GM12878 (cell line): ENCODE measurements around the gene SH3BP5. TPM values are rescaled to one million over a fixed set of nuclear protein-coding genes. Genes with fewer than 3 reads are reported as not detected.

Source experiments
- BCL11A ChIP-seq: IDR thresholded peaks from 2 replicates; pipeline ENCODE4 v1.6.1; 2011; ENCODE audit warnings: low read depth, low read length
- DPF2 ChIP-seq: fragments of 450-650 bp; IDR thresholded peaks from 2 replicates; pipeline ENCODE4 v1.6.1; 2017; ENCODE audit warnings: mild to moderate bottlenecking
- EGR1 ChIP-seq, 2 experiments: IDR thresholded peaks; 1 replicate in 1 of 2; 2 replicates in 1 of 2; pipeline ENCODE4 v1.6.1; 2011 to 2012; ENCODE audit warnings: low read depth in 2 of 2, low read length in 2 of 2, borderline replicate concordance in 1 of 2, mild to moderate bottlenecking in 1 of 2, moderate library complexity in 1 of 2
- NBN ChIP-seq: fragments of 450-650 bp; IDR thresholded peaks from 2 replicates; pipeline ENCODE4 v1.6.1; 2016
- NFYA ChIP-seq: IDR thresholded peaks from 2 replicates; pipeline ENCODE4 v1.6.1; 2011; ENCODE audit warnings: low read depth, mild to moderate bottlenecking, low read length, improper control_type of control experiment, borderline replicate concordance
- NR2C1 ChIP-seq: fragments of 450-650 bp; IDR thresholded peaks from 2 replicates; pipeline ENCODE4 v1.6.1; 2017; ENCODE audit warnings: antibody characterized with exemption, mild to moderate bottlenecking, moderate library complexity
- SMAD1 ChIP-seq: fragments of 450-650 bp; IDR thresholded peaks from 2 replicates; pipeline ENCODE4 v1.6.1; 2018; ENCODE audit warnings: mild to moderate bottlenecking, low read depth; ENCODE audit not compliant: partially characterized antibody
- SMAD5 ChIP-seq: IDR thresholded peaks from 2 replicates; pipeline ENCODE4 v1.6.1; 2016; ENCODE audit warnings: antibody characterized with exemption, low read depth
- TARDBP ChIP-seq: IDR thresholded peaks from 2 replicates; pipeline ENCODE4 v1.6.1; 2016; ENCODE audit warnings: borderline replicate concordance
- TCF12 ChIP-seq: IDR thresholded peaks from 2 replicates; pipeline ENCODE4 v1.6.1; 2011; ENCODE audit warnings: low read depth, mild to moderate bottlenecking, low read length
- ZBED1 ChIP-seq: IDR thresholded peaks from 2 replicates; pipeline ENCODE4 v1.6.1; 2016; ENCODE audit warnings: borderline replicate concordance
- ZSCAN29 ChIP-seq: fragments of 450-650 bp; IDR thresholded peaks from 2 replicates; pipeline ENCODE4 v1.6.1; 2017; ENCODE audit warnings: mild to moderate bottlenecking, moderate library complexity
- polyA plus RNA-seq, 11 experiments: library from polyadenylated mRNA; depleted of rRNA in 4 of 11; unstranded in 6 of 11; stranded (reverse) in 5 of 11; fragments of >200 nt; fragmentation: Nextera tagmentation in 4 of 11; fragmentation: Illumina TruSeq in 1 of 11; extraction: Ambion mirVana in 4 of 11; extraction: Trizol in 1 of 11; gene quantifications; 1 replicate in 1 of 11; 2 replicates in 10 of 11; pipeline versions ENCODE4 v1.2.1 to v1.2.3, GENCODE V29; 2011 to 2016; ENCODE audit warnings: inconsistent platforms in 2 of 11, missing spikeins in 2 of 11, low read depth in 1 of 11
- total RNA-seq, 4 experiments: library from RNA; depleted of rRNA in 3 of 4; stranded (reverse); fragments of >200 nt in 3 of 4; fragmentation: Illumina TruSeq in 1 of 4; extraction: Trizol in 1 of 4; gene quantifications; 2 replicates each; pipeline versions ENCODE4 v1.2.1 to v1.2.3, GENCODE V29; 2013 to 2021
- TF ChIP-seq, protein P1 (sequence below): fragments of 450-650 bp; formaldehyde crosslinking; IDR thresholded peaks from 2 replicates; pipeline ENCODE4 v1.4.0; 2022; ENCODE audit warnings: mild to moderate bottlenecking, moderate library complexity
- TF ChIP-seq, protein P2 (sequence below): fragments of 450-650 bp; IDR thresholded peaks from 2 replicates; pipeline ENCODE4 v1.6.1; 2016; ENCODE audit warnings: mild to moderate bottlenecking
- TF ChIP-seq, protein P3 (sequence below): fragments of 450-650 bp; IDR thresholded peaks from 2 replicates; pipeline ENCODE4 v1.6.1; 2017; ENCODE audit warnings: mild to moderate bottlenecking, moderate library complexity
- TF ChIP-seq, protein P4 (sequence below): IDR thresholded peaks from 2 replicates; pipeline ENCODE4 v1.6.1; 2011; ENCODE audit warnings: borderline replicate concordance, low read depth, mild to moderate bottlenecking, moderate library complexity, low read length; ENCODE audit not compliant: insufficient read depth, poor library complexity, severe bottlenecking

Gene SH3BP5
- total and polyA plus RNA-seq, 10 of the 15 experiments (the other 5 are each of a cell fraction or from before 2014, with no cell fraction given), result 14.9 to 87.5 (median 43.7) TPM

DNA sequence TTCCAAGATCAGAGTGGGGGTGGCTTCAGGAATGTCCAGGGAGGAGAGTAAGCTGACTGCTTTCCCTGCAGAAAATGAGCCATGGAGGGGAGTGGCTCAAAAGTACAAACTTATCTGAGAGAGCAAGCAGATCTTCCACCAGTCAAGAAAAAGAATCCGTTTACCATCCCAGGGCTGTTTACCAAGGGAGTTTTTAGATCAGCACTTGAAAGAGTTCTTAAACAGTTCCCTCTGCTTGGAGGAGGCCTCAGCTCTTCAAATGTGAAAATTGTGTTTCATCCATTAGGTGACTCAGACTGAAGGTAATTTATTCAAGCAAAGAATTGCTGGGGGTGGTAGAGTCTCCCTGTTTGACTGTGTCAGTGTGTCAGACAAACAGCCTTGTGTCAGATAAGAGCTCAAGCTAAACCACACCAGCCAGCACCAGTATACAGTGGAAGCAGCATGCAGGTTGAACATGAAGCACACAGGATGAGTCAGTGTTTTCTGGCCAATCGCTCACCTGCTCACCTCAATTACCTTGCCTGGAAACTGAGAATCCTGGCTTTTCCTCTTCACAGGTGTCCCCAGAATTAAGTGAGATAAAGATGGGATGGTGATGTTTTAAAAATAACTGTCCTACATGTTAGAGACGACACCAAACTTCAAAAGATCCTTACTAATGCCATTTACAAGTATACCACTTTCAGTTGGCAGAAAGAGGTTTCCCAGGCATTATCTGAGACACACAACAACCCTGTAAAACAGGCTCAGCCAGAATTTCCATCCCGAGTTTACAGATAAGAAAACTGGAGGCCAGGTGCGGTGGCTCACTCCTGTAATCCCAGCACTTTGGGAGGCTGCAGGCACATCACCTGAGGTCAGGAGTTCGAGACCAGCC, 21.7 kb downstream of the SH3BP5 start (continued):
- TF ChIP-seq, protein P1, sequence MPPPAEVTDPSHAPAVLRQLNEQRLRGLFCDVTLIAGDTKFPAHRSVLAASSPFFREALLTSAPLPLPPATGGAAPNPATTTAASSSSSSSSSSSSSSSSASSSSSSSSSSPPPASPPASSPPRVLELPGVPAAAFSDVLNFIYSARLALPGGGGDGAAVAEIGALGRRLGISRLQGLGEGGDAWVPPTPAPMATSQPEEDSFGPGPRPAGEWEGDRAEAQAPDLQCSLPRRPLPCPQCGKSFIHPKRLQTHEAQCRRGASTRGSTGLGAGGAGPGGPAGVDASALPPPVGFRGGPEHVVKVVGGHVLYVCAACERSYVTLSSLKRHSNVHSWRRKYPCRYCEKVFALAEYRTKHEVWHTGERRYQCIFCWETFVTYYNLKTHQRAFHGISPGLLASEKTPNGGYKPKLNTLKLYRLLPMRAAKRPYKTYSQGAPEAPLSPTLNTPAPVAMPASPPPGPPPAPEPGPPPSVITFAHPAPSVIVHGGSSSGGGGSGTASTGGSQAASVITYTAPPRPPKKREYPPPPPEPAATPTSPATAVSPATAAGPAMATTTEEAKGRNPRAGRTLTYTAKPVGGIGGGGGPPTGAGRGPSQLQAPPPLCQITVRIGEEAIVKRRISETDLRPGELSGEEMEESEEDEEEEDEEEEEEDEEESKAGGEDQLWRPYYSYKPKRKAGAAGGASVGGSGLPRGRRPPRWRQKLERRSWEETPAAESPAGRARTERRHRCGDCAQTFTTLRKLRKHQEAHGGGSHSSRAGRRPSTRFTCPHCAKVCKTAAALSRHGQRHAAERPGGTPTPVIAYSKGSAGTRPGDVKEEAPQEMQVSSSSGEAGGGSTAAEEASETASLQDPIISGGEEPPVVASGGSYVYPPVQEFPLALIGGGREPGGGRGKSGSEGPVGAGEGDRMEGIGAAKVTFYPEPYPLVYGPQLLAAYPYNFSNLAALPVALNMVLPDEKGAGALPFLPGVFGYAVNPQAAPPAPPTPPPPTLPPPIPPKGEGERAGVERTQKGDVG, result no peak
- no peak for TF ChIP-seq SMAD5
- peak; percentile 75; the same call in 1 of the 2 replicates for TF ChIP-seq ZBED1
- 0 out of 2 replicates have a peak, but pooled peaks have one; percentile 56 for TF ChIP-seq DPF2
- TF ChIP-seq, protein P2, sequence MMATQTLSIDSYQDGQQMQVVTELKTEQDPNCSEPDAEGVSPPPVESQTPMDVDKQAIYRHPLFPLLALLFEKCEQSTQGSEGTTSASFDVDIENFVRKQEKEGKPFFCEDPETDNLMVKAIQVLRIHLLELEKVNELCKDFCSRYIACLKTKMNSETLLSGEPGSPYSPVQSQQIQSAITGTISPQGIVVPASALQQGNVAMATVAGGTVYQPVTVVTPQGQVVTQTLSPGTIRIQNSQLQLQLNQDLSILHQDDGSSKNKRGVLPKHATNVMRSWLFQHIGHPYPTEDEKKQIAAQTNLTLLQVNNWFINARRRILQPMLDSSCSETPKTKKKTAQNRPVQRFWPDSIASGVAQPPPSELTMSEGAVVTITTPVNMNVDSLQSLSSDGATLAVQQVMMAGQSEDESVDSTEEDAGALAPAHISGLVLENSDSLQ, result peak; percentile 62
- peak; percentile 75; the same call in 1 of the 2 replicates for TF ChIP-seq BCL11A
- TF ChIP-seq, protein P3, sequence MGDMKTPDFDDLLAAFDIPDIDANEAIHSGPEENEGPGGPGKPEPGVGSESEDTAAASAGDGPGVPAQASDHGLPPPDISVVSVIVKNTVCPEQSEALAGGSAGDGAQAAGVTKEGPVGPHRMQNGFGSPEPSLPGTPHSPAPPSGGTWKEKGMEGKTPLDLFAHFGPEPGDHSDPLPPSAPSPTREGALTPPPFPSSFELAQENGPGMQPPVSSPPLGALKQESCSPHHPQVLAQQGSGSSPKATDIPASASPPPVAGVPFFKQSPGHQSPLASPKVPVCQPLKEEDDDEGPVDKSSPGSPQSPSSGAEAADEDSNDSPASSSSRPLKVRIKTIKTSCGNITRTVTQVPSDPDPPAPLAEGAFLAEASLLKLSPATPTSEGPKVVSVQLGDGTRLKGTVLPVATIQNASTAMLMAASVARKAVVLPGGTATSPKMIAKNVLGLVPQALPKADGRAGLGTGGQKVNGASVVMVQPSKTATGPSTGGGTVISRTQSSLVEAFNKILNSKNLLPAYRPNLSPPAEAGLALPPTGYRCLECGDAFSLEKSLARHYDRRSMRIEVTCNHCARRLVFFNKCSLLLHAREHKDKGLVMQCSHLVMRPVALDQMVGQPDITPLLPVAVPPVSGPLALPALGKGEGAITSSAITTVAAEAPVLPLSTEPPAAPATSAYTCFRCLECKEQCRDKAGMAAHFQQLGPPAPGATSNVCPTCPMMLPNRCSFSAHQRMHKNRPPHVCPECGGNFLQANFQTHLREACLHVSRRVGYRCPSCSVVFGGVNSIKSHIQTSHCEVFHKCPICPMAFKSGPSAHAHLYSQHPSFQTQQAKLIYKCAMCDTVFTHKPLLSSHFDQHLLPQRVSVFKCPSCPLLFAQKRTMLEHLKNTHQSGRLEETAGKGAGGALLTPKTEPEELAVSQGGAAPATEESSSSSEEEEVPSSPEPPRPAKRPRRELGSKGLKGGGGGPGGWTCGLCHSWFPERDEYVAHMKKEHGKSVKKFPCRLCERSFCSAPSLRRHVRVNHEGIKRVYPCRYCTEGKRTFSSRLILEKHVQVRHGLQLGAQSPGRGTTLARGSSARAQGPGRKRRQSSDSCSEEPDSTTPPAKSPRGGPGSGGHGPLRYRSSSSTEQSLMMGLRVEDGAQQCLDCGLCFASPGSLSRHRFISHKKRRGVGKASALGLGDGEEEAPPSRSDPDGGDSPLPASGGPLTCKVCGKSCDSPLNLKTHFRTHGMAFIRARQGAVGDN, result peak; percentile 62; the same call in 1 of the 2 replicates
- TF ChIP-seq TARDBP, result no peak
- TF ChIP-seq SMAD1, result no peak
- TF ChIP-seq ZSCAN29, result peak; percentile 24; the same call in 1 of the 2 replicates
- TF ChIP-seq NBN, result peak; percentile 49; the same call in 1 of the 2 replicates
- TF ChIP-seq TCF12, result 0 out of 2 replicates have a peak, but pooled peaks have one; percentile 34
- TF ChIP-seq EGR1 (IDR thresholded peaks at IDR 0.05; ENCODE audit: borderline replicate concordance in 1 of 2, low read depth in 2 of 2, low read length in 2 of 2), result peak in 1 of 2 experiments; percentile 35; a peak in 1 of 3 replicates
- TF ChIP-seq NFYA, result no peak
- TF ChIP-seq NR2C1, result no peak
- TF ChIP-seq, protein P4, sequence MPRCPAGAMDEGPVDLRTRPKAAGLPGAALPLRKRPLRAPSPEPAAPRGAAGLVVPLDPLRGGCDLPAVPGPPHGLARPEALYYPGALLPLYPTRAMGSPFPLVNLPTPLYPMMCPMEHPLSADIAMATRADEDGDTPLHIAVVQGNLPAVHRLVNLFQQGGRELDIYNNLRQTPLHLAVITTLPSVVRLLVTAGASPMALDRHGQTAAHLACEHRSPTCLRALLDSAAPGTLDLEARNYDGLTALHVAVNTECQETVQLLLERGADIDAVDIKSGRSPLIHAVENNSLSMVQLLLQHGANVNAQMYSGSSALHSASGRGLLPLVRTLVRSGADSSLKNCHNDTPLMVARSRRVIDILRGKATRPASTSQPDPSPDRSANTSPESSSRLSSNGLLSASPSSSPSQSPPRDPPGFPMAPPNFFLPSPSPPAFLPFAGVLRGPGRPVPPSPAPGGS, result peak; percentile 81
